K562 (cell line): ENCODE data around the gene EPOP. TPM values are rescaled to one million over a fixed set of nuclear protein-coding genes. Genes with fewer than 3 reads are reported as not detected.

Experiments
- BCOR ChIP-seq: fragments of 450-650 bp; IDR thresholded peaks from 2 replicates; pipeline ENCODE4 v1.6.1; 2016
- CBFA2T2 ChIP-seq: fragments of 450-650 bp; conservative IDR thresholded peaks from 2 replicates; pipeline ENCODE4 v1.6.1; 2017; ENCODE audit warnings: mild to moderate bottlenecking
- CBFA2T3 ChIP-seq: fragments of 450-650 bp; IDR thresholded peaks from 2 replicates; pipeline ENCODE4 v1.6.1; 2017
- CTBP1 ChIP-seq: fragments of 450-650 bp; IDR thresholded peaks from 2 replicates; pipeline ENCODE4 v1.6.1; 2016; ENCODE audit warnings: borderline replicate concordance
- DMBX1 ChIP-seq: fragments of 250-450 bp; sonication (Bioruptor Pico); IDR thresholded peaks from 2 replicates; pipeline ENCODE4 v1.8.0; 2022; ENCODE audit warnings: inconsistent platforms, mild to moderate bottlenecking, moderate library complexity, borderline replicate concordance
- E4F1 ChIP-seq: fragments of 250-450 bp; sonication (Bioruptor Pico); IDR thresholded peaks from 2 replicates; pipeline ENCODE4 v1.5.0; 2021; ENCODE audit warnings: mild to moderate bottlenecking, borderline replicate concordance
- ELF2 ChIP-seq: fragments of 250-450 bp; sonication (Bioruptor Pico); IDR thresholded peaks from 2 replicates; pipeline ENCODE4 v1.5.0; 2021; ENCODE audit warnings: mild to moderate bottlenecking
- FOS ChIP-seq: IDR thresholded peaks from 3 replicates; pipeline ENCODE4 v1.6.1; 2011; ENCODE audit not compliant: insufficient read length; ENCODE audit errors: extremely low read depth
- KDM1A ChIP-seq, 2 experiments: fragments of 450-650 bp; IDR thresholded peaks; 2 replicates each; pipeline ENCODE4 v1.6.1; 2016; ENCODE audit warnings: mild to moderate bottlenecking in 2 of 2
- L3MBTL2 ChIP-seq: fragments of 450-650 bp; IDR thresholded peaks from 2 replicates; pipeline ENCODE4 v1.6.1; 2016; ENCODE audit warnings: mild to moderate bottlenecking, moderate library complexity
- NFATC3 ChIP-seq: fragments of 450-650 bp; IDR thresholded peaks from 2 replicates; pipeline ENCODE4 v1.6.1; 2017; ENCODE audit warnings: mild to moderate bottlenecking
- NR0B1 ChIP-seq: fragments of 450-650 bp; IDR thresholded peaks from one replicate; pipeline ENCODE4 v1.6.1; 2018; ENCODE audit warnings: mild to moderate bottlenecking, moderate library complexity; ENCODE audit not compliant: partially characterized antibody
- ZNF277 ChIP-seq: fragments of 250-450 bp; sonication (Bioruptor Pico); IDR thresholded peaks from 2 replicates; pipeline ENCODE4 v1.8.0; 2022; ENCODE audit warnings: inconsistent platforms, mild to moderate bottlenecking, moderate library complexity, borderline replicate concordance
- ZNF324 ChIP-seq: fragments of 250-450 bp; sonication (Bioruptor Pico); IDR thresholded peaks from 2 replicates; pipeline ENCODE4 v1.4.0; 2020; ENCODE audit warnings: mild to moderate bottlenecking
- polyA plus RNA-seq, 8 experiments: library from polyadenylated mRNA; depleted of rRNA in 4 of 8; stranded (reverse) in 5 of 8; unstranded in 3 of 8; fragments of >200 nt; fragmentation: Nextera tagmentation in 2 of 8; fragmentation: Illumina TruSeq in 1 of 8; extraction: Ambion mirVana in 2 of 8; extraction: Trizol in 1 of 8; gene quantifications; 2 replicates each; pipeline versions ENCODE4 v1.2.1 to v1.2.3, GENCODE V29; 2011 to 2014; ENCODE audit warnings: inconsistent platforms in 1 of 8, missing spikeins in 1 of 8
- total RNA-seq, 7 experiments: library from RNA; depleted of rRNA in 6 of 7; stranded (reverse); fragments of >200 nt in 6 of 7; fragmentation: Illumina TruSeq in 2 of 7; extraction: Trizol in 2 of 7; gene quantifications; 2 replicates each; pipeline versions ENCODE4 v1.2.1 to v1.2.3, GENCODE V29; 2011 to 2021; ENCODE audit warnings: low replicate concordance in 1 of 7
- TF ChIP-seq, protein P1 (sequence below): sonication (generic); formaldehyde crosslinking; IDR thresholded peaks from 2 replicates; pipeline ENCODE4 v1.8.0; 2022; ENCODE audit warnings: mild to moderate bottlenecking, missing genetic modification reagents
- TF ChIP-seq, protein P2 (sequence below), 2 experiments: IDR thresholded peaks; 2 replicates each; pipeline ENCODE4 v1.6.1; 2012; ENCODE audit warnings: improper control_type of control experiment in 2 of 2, low read depth in 2 of 2, low read length in 2 of 2, borderline replicate concordance in 1 of 2
- TF ChIP-seq, protein P3 (sequence below): fragments of 200-800 bp; sonication (Bioruptor generic); IDR thresholded peaks from 2 replicates; pipeline ENCODE4 v1.6.1; 2017; ENCODE audit warnings: missing genetic modification characterization, missing compliant biosample characterization

The EPOP gene
- total and polyA plus RNA-seq, 9 of the 15 experiments (the other 6 are each of a cell fraction or from before 2014, with no cell fraction given) = 0.41 to 10.6 (median 4.6) TPM

DNA sequence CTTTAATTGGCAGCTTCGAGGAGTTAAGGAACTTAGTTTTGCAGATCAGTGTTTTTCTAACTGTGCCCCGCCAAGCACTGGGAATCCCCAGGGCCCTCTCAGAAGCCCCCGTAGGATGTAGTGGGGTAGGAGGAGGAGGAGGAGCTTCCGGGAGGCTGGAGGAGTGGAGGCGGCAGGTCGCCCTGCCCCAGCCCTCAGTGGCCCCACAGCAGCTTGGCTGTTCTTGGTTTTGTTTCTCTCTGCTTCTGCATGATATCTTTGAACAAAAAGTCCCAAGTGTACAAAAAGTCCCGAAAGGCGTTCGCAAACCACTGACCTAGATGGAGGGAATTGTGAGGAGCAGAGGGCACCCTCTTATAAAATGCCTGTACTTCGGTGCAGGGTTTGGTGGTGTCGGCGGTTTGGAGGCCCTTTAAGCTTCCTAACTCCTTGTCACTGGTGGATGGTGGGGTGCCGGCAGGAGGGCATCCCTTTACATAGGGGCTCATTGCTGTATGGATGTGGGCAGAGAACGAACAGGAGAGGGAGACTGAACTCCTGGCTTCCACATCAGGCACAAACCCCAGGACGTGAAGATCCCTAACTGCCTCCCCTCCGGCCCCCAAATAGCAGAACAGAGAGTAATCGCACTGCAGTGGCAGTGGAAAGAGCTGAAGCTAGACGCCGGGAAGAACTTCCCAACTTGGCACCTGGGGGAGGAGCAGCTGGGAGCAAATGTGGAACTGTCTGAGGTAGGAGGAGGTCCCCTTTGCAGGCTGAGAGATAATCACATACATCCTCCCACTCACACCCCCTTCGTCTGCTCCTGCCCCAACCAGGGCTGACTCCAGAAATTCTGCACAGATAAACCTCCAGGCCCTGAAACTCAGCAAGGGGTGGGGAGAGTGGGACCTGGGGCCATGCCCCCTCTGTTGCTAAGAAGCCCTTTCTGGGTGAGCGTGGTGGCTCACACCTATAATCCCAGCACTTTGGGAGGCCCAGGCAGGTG lies 20.1 kb downstream of the EPOP start (continued):
- TF ChIP-seq, protein P1, sequence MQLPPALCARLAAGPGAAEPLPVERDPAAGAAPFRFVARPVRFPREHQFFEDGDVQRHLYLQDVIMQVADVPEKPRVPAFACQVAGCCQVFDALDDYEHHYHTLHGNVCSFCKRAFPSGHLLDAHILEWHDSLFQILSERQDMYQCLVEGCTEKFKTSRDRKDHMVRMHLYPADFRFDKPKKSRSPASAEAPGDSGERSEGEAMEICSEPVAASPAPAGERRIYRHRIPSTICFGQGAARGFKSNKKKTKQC = no peak
- TF ChIP-seq ELF2 (CRISPR knock-in tag) (no peak), FOS (no peak), KDM1A (IDR thresholded peaks at IDR 0.05) (peak in 1 of 2 experiments; percentile 31; a peak in 2 of 4 replicates), CBFA2T3 (peak; percentile 82), CBFA2T2 (peak; percentile 64), NR0B1 (no peak), ZNF324 (no peak), L3MBTL2 (no peak), CTBP1 (peak; percentile 32; the same call in 1 of the 2 replicates), NFATC3 (no peak), ZNF277 (CRISPR knock-in tag) (no peak), DMBX1 (CRISPR knock-in tag) (no peak), BCOR (0 out of 2 replicates have a peak, but pooled peaks have one; percentile 9), E4F1 (CRISPR knock-in tag) (no peak)
- TF ChIP-seq, protein P2, sequence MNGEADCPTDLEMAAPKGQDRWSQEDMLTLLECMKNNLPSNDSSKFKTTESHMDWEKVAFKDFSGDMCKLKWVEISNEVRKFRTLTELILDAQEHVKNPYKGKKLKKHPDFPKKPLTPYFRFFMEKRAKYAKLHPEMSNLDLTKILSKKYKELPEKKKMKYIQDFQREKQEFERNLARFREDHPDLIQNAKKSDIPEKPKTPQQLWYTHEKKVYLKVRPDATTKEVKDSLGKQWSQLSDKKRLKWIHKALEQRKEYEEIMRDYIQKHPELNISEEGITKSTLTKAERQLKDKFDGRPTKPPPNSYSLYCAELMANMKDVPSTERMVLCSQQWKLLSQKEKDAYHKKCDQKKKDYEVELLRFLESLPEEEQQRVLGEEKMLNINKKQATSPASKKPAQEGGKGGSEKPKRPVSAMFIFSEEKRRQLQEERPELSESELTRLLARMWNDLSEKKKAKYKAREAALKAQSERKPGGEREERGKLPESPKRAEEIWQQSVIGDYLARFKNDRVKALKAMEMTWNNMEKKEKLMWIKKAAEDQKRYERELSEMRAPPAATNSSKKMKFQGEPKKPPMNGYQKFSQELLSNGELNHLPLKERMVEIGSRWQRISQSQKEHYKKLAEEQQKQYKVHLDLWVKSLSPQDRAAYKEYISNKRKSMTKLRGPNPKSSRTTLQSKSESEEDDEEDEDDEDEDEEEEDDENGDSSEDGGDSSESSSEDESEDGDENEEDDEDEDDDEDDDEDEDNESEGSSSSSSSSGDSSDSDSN (IDR thresholded peaks at IDR 0.05; ENCODE audit: borderline replicate concordance in 1 of 2, low read depth in 2 of 2, low read length in 2 of 2) = 0 out of 4 replicates have a peak, but pooled peaks of 1 of the 2 experiments have one; percentile 45
- TF ChIP-seq, protein P3, sequence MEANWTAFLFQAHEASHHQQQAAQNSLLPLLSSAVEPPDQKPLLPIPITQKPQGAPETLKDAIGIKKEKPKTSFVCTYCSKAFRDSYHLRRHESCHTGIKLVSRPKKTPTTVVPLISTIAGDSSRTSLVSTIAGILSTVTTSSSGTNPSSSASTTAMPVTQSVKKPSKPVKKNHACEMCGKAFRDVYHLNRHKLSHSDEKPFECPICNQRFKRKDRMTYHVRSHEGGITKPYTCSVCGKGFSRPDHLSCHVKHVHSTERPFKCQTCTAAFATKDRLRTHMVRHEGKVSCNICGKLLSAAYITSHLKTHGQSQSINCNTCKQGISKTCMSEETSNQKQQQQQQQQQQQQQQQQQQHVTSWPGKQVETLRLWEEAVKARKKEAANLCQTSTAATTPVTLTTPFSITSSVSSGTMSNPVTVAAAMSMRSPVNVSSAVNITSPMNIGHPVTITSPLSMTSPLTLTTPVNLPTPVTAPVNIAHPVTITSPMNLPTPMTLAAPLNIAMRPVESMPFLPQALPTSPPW (CRISPR knock-in tag) = peak; percentile 63
